Measurements from ENCODE around the gene SF1.
"Not testable (repeated sequence)": the region's sequence is repeated elsewhere in the genome, so short reads cannot be mapped to it uniquely, and the experiment has no call there.

SF1 gene, protein sequence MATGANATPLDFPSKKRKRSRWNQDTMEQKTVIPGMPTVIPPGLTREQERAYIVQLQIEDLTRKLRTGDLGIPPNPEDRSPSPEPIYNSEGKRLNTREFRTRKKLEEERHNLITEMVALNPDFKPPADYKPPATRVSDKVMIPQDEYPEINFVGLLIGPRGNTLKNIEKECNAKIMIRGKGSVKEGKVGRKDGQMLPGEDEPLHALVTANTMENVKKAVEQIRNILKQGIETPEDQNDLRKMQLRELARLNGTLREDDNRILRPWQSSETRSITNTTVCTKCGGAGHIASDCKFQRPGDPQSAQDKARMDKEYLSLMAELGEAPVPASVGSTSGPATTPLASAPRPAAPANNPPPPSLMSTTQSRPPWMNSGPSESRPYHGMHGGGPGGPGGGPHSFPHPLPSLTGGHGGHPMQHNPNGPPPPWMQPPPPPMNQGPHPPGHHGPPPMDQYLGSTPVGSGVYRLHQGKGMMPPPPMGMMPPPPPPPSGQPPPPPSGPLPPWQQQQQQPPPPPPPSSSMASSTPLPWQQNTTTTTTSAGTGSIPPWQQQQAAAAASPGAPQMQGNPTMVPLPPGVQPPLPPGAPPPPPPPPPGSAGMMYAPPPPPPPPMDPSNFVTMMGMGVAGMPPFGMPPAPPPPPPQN

DNA sequence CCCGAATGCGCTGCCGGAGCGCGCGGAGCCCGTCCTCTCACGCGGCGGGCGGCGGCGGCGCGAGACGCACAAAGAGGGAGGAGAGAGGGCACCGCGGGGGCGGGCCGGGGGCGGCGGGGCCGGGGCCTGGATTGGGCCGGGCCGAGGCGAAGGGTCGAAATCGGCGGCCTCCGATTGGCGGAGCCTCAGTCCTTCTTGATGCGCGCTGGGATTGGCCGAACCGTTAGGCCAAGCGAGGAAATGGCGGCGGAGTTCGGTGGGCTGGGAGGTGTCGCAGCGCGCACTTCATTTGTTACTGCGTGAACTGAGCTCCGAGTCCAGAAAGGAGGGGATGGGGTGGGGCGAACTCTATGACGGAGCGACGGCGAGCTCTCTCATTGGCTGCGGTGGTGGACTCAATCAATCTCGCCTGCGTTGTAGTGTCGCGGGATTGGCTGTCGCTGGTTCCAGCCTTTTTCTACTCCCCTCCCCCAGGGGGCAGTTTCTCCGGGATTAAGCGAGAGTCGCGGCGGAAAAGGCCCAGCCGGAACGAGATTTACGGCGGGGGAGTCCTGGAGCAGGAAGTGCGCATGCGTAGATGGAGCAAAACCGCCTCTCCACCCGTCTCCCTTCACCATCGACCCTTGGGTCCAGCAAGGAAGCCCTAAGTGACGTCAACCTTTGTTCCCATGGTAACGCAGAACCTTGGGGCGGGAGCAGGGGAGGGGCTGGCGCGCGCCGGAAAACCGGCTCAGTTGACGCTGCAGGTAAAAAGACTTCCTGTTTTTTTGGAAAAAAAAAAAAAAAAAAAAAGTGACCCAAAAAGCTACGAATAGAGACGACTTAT lies at the start of gene SF1:
Gene SF1, minus strand, starts transcription at position 70 of the 826 bp plus-strand sequence. CDS start 150 bp downstream, outside the sequence.
- peak; percentile 98 for DNase-seq (ENCODE audit: low read depth)

DNA sequence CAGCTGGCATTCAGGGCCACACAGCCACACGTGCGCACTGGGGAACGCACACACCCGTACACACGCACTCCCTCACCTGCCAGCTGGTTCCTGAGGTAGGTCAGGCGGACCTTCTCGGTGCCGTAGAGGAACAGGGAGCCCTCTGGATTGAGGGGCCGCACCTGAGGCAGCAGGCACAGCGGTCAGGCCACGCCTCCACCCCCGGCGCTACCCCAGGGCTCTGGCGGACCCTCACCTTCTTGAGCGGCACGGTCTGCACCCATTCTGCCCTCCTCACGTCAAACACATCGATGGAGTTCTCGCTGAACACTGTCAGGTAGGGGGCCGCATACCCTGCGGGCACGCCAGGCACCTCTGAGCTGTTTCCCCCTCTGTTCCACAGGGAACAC lies 49.1 kb upstream of the SF1 start:
- DNase-seq (ENCODE audit: low read depth): no peak

DNA sequence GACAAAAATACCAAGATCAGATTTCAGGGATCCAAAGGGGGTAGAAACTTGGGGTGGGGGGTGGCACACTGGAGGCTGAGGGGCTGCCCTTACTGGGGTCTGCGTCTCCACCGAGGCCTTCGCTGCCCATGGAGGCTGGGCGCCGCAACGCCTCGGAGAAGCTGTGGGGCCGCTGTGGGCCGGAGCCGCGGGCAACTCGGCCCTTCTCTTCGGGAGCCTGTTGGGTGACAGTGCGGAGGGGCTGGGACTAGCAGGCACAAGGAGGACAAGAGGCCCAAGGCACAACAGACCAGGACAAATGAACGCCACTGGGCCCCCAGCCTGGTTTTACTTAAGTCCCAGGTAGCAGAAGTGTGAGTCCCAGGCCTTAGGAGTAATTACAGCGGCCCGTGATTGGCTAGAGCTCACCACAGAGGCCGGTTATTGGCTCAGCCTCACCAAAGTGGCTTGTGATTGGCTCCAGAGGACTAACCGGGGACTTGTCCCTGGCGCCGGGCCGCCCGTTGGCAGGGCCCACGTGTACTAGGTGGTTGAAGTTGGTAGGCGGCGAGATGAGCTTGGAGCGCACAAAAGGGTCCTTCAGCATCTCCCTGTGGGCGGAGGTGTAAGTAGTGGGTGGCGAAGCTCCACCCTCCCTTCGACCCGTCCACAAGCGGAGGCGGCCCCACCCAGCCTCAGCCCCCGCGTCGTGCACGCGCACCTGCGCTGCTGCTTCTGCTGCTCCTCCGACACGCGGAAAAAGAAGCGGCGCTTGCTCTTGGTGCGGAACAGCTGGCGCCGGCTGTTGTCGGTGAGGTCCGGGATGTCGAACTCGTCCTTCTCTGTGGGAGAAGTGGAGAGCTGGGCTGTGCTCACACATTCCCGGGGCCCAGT lies 48.5 kb upstream of the SF1 start:
- DNase-seq (ENCODE audit: low read depth): no peak

DNA sequence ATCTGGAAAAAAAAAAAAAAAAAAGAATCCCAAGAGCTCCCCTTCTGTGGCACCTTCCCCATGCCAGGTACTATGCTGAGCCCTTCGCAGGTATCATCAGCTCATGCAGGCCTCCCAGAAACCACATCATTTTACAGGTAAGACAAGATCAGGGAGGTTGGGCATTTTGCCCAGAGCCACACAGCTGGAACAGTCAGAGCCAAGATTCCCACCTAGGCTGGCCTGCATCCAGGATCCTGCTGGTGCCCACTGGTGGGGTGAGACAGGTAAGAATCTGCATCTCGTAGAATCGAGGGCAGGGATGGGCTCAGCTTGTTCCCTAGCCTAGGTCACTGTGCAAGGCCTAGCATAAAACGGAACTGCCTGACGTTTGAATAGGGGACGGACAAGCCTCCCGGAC lies 47.7 kb upstream of the SF1 start:
- DNase-seq (ENCODE audit: low read depth): no peak

DNA sequence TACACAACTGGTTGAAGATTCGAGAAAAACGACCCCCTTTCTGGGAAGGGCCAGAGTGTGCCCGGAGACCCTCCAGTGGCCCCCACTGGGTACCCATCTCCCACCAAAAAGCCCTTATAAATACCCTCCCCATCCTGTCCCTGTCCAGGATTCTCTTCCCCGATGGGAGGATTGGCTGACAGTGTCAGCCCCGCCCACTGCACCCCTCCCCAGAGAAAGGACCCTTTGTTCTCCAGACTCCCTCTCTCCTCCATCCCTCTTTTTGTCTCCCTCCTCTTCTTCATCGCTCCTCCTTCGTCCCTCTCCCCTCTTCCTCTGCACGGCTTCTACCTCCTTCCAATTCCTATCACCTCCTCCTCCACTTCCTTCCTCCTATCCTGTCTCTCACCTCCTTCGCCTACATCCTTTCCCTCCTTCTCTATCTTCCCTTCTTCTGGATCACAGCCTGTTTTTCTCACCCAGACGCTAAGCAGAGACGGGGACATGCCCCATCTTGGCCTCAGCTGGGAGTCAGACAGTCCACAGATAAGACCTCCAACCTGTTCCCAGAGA lies 45.3 kb upstream of the SF1 start:
- no peak for DNase-seq (ENCODE audit: low read depth)

DNA sequence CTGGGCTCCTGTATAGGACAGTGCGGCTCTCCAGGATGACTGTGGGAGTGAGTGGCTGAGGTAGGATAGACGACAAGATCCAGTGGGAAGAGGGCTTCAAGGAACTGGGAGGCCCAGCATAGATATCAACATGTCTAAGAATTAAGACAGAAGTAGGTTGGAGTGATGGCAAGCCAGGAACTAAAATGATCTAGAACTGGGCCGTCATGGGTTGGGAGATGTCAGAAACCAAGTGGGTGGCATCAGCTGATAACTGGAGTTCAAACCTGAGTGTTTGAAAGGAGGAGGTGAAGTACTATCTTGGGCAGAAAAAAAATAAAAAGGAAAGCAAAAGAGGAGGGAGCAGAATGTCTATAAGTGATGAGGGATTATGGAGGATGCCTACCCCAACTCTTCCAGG lies 39.1 kb upstream of the SF1 start:
- no peak for DNase-seq (ENCODE audit: low read depth)

DNA sequence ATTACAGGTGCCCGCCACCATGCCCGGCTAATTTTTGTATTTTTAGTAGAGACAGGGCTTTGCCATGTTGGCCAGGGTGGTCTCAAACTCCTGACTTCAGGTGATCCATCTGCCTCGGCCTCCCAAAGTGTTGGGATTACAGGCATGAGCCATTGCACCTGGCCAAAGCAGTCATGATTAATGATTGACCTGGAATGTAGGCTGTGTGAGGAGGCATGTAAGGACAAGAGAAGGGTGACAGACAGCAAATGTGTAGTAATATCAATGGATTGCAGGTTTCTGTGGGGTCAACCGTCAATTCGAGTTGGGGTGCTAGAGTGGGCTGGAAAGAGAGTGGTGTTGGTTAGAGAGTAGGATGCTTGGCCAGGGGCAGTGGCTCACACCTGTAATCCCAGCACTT lies 37.1 kb upstream of the SF1 start:
- not testable (repeated sequence) for DNase-seq (ENCODE audit: low read depth)

DNA sequence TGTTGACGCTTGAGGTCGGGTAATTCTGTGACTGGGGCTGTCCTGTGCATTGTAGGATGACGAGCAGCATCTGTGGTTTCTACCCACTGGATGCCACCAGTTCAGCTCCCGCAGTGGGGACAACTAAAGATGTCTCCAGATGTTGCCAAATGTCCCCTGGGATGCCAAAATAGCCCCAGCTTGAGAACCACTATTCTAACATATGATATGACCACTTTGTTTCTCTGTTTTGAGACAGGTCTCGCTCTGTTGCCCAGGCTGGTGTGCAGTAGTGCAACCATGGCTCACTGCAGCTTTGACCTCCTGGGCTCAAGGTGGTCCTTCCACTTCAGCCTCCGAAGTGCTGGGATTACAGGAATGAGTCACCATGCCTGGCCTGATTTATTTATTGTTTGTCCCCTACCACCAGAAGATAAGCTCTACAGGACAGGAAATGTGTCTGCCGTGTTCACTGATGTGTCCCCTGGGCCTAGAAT lies 36.4 kb upstream of the SF1 start:
- no peak for DNase-seq (ENCODE audit: low read depth)

DNA sequence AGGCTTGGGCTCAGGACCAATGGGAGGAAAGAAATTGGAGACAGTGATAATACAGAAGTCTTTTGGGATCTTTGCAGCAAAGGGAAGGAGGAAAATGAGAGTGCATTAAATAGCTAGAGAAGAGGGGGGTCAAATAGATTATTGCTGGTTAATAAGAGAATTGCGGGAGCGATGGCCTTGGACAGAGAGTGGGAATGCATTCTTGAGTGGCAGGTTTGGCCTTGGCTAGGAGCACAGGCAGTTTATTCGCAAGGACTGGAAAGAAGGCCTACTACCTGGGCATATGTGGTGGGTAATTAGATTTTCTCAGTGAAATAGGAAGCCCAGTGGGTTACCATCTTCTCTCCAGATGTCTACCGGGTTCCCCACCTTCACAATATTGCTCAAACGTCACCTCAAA lies 35.5 kb upstream of the SF1 start:
- no peak for DNase-seq (ENCODE audit: low read depth)

DNA sequence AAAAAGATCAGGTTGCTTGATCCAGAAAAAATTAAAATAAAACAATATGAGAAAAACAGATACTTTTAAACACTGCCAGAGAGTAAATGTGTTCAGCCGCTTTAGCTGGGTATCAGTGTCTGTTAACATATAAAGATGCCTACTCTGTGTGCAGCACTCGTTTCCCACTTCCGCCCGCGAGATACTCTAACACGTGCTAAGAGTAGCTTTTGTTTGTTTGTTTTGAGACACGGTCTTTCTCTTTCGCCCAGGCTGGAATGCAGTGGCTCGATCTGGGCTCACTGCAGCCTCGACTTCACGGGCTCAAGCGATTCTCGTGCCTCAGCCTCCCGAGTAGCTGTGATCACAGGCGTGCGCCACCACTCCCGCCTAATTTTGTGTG lies 32.5 kb upstream of the SF1 start:
- DNase-seq (ENCODE audit: low read depth): no peak

DNA sequence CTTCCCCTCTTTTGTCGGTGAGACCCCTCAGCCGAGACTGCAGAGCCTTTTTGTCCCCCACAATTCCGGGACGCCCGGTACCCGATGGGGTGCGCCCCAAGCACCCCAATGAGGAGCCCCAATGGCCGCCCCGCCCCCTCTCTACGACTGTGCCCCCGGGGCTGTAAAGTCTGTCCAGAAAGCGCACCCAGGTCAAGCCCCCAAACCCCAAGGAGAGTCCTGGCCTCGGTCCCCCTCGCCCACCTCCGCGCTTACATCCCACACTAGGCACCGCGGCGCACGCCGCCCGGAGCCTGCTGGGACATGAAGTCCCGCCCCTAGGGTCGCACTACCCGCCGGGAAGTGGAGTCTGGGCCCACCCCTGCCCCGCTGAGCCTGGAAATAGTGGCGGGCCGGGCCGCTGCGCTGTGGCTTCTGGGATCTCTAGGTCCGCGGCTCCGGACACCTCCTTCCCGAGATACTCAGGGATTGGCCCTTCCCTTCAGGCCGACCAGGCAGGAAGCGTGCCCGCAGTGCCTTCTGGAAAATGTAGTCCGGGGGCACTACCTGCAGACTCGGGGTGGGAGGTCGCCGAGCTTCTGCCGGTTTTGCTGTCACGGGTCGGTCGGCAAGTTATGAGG lies 32.0 kb upstream of the SF1 start, which contains the start of gene MEN1:
Gene MEN1, minus strand, starts transcription at position 281 of the 620 bp plus-strand sequence. CDS start 442 bp downstream, outside the sequence.
- peak; percentile 72 for DNase-seq (ENCODE audit: low read depth)

DNA sequence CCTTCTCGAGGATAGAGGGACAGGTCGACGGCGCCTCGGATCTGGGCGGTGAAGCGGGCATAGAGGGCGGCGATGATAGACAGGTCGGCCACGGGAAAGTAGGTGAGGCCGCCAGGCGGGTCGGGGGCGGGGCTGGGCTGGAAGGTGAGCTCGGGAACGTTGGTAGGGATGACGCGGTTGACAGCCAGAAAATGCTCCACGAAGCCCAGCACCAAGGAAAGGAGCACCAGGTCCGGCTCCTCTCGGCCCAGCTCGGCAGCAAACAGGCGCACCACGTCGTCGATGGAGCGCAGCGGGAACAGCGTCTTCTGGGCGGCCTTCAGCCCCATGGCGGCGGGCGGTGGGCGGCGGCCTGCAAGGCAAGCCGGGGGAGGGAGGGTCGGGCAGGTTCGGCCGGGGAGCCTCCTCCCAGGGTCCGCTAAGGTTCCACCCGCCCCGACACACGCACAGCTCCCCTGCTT lies 31.5 kb upstream of the SF1 start:
- no peak for DNase-seq (ENCODE audit: low read depth)

DNA sequence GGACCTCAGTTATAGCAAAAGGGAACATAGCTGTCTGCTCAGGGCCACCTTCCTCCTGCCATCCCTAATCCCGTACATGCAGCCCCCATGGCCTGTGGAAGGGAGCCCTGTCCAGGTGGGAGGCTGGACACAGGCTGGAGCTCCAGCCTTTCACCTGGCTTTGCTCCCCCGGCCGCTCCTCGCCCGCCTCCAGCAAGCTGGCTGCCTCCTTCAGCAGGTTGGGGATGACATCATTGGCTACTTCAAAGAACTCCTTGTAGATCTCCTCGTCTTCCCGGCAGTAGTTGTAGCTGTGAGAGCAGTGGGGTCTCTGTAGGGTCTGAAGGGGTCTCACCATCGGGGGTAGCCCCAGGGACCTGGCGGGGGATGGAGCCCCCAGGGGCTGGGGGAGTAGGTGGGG lies 27.1 kb upstream of the SF1 start:
- no peak for DNase-seq (ENCODE audit: low read depth)

DNA sequence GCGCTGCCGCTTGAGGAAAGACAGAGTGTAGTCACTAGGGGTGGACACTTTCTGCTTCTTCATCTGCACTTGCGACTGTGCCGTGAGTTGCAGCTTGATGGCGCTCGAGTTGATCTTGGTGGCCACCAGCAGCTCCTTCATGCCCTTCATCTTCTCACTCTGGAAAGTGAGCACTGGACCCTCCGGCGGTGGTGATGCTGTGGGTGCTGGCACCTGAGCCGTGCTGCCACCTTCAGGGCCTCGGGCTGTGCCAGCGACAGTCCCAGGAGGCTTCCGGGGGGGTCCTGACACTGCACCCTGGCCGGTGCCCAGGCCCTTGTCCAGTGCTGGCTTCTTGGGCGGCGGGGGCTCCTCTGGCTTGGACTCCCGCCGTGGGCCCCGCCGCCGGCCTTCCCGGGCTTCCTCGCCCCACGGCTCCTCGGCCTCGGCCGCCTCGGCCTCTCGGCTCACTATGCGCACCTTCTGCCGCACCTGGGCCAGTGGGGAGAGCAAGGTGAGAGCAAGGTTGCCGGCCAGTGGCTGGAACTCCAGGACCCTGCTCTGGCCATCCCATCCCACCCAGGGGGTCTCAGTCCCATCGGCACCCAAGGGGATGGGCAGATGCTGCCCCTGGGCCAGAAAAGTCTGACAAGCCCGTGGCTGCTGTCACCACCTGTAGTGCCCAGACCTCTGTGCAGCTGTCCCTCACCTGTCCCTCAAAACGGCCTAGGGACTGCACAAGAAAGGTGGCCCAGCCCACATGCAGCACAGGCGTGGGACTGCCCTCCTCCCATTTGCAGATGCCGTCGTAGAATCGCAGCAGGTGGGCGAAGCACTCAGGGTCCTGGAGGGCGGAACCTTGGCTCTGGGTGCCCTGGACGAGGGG lies 26.2 kb upstream of the SF1 start:
- no peak for DNase-seq (ENCODE audit: low read depth)

DNA sequence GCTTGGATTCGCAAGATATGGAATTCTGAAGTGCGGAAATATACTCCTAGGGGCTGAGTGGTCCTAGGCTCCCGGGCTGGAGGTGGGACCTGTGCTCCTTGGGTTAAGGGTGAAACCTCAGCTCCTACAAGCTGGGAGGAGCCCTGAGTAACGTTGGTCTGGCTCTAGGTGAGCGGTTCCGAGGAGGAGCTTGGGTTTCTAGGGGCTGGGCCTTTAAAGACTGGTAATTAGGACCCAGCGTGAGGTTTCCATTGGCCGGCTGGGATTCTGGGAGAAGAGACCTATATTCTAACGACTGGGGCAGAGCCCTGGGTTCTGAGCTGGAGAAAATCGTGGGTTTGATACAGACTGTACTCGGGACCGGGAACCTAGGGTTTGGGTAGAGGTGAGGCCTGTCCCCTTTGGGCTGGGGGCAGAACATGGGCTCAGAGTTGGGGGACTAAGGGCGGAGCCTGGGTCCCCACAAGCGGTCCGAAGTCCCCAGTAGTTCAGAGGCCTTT lies 25.6 kb upstream of the SF1 start:
- DNase-seq (ENCODE audit: low read depth): no peak

DNA sequence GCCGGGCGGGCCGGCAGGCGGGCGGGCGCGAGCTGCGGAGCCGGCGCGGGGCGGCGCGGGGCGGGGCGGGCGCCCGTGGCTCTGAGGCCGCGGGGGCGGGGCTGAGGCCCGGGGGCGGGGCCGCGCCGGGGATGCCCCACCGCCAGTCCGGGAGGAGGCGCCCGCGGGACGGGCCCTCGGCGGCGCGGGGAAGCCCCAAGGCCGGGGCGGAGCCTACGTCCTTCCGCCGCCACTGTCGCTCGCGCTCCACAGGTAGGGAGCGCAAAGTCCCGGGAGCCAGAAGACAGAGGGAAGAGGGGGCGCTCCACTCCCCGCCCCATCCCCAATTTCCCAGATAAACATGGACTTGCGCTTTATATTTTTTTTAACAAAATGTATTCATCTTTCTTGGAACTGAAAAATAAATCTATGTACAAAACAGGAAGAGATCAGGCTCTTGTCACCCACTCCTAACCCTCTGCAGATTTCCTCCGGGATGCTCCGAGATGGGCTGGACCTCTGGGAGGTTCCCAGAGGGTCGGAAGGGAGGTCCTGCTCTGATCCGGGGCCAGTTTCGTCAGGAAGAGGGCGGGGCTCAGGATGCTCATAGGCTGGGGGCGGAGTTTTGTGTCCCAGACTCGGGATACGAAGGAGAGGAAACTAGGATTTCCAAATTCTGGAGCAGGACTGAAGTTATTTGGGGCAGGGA lies 25.0 kb upstream of the SF1 start, which contains the start of gene MAP4K2:
Gene MAP4K2, minus strand, starts transcription at position 57 of the 688 bp plus-strand sequence. CDS start 65 bp downstream, outside the sequence.
- peak; percentile 85 for DNase-seq (ENCODE audit: low read depth)

DNA sequence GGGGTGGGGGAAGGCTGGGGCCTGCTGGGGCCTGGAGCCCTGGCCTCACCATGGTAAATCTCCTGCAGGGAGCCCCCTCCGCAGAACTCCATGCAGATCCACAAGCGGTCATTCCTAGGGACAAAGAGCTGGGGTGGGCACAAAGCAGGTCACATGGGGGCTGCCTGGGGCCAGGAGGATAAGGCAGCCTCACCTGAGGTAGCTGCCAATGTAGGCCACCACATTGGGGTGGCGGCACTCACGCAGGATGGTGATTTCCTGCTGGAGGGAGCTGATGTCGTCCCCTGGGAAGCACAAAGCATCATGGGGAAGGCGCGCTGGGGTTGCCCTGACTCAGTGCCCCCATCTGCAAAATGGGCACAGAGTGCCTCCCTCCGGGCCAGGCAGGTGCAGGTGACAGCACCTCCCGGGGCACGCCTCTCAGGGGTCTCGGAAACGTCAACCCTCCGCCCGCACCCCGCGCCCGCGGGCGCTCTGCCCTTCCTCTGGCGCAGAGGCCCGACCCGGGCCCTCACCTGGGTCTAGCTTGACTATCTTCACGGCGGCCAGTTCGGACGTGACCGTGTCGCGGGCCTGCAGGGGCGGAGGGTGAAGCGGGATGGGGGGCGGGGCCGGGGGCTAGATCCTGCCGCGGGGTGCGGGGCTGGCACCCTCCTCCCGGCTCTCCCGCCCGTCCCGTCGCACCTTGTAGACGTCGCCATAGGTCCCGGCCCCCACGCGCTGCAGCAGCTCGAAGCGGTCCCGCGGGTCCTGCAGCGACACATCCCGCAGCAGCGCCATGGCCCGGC lies 24.2 kb upstream of the SF1 start:
- peak; percentile 14 for DNase-seq (ENCODE audit: low read depth)
